ENCODE measurements around the gene NIP7. TPM values are rescaled to one million over a fixed set of nuclear protein-coding genes. Genes with fewer than 3 reads are reported as not detected.

NIP7 gene
- total RNA-seq, 2 donors from 2014 or later, result 11.0 to 33.4 TPM

DNA sequence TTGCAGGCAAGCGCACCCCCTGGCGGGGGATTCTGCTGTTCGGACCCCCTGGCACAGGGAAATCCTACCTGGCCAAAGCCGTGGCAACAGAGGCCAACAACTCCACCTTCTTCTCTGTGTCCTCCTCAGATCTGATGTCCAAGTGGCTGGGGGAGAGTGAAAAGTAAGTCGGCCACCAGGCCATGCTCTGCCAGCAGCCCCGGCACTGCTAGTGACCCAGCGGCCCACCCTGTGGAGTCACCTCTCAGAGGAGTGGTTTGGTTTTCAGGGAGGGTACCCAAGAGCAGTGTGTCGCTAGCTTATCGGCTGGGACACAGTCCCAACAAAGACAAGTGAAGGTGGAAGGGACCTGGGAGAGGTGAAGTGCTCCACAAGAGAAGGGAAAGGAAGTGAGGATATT lies 20.2 kb upstream of the NIP7 start:
- H3K27me3 ChIP-seq (replicated peaks; ENCODE audit: insufficient read depth), result no peaks in the 10 kb centered on the region
- no peak overlapping the region for H3K27ac ChIP-seq
- TF ChIP-seq, protein P1, sequence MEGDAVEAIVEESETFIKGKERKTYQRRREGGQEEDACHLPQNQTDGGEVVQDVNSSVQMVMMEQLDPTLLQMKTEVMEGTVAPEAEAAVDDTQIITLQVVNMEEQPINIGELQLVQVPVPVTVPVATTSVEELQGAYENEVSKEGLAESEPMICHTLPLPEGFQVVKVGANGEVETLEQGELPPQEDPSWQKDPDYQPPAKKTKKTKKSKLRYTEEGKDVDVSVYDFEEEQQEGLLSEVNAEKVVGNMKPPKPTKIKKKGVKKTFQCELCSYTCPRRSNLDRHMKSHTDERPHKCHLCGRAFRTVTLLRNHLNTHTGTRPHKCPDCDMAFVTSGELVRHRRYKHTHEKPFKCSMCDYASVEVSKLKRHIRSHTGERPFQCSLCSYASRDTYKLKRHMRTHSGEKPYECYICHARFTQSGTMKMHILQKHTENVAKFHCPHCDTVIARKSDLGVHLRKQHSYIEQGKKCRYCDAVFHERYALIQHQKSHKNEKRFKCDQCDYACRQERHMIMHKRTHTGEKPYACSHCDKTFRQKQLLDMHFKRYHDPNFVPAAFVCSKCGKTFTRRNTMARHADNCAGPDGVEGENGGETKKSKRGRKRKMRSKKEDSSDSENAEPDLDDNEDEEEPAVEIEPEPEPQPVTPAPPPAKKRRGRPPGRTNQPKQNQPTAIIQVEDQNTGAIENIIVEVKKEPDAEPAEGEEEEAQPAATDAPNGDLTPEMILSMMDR (IDR thresholded peaks at IDR 0.05), result no peak
- peaks cover 78% of the 10 kb centered on the region for H3K36me3 ChIP-seq
- H3K9me3 ChIP-seq, result no peaks in the 10 kb centered on the region
- DNase-seq (ENCODE audit: low spot score) (no peak), ATAC-seq (ENCODE audit: insufficient number of reproducible peaks, low FRiP score, low read depth) (no peak)
- peaks cover 0 to 6% of the 10 kb centered on the region in 2 donors for H3K4me1 ChIP-seq (ENCODE audit: control insufficient read depth in 1 of 2, low read depth in 2 of 2)
- H3K4me3 ChIP-seq, result no peak overlapping the region

DNA sequence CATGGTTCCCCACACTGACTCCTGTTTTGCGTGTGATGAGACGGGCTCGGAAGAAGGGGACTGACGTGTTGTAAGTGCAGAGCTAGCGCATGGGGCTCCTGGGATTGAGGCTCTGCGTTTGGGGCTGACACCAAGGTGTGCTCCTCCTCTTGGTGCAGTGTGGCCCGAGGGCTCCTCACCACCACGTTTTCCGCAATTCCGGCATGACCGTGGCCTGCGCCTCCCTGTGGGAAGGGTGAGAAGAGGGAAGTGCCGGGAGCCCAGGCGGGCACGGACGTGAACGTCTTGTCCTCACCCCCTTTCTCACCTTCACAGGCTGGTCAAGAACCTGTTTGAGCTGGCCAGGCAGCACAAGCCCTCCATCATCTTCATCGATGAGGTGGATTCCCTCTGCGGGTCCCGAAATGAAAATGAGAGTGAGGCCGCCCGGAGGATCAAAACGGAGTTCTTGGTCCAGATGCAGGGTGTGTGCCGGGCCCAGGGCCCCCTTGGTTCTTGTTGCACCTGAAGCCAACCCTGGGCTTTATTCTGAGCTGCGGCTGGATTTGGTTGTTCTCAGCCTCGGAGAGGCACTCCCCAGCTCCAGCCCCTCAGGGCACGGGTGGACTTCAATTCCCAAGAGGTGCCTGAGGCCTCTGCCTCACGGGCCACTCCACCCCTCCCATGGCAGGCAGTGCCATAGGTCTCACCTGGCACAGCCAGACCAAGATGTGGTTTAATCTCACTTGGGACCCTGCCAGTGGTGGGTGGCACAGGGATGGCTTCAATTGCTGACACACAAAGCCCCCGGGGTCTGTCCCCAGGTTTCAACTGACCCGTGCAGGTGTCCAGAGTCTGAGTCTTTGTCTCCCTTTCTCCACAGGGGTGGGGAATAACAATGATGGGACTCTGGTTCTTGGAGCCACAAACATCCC lies 19.5 kb upstream of the NIP7 start:
- H3K36me3 ChIP-seq, result peaks cover 85% of the 10 kb centered on the region
- no peak for ATAC-seq (ENCODE audit: insufficient number of reproducible peaks, low FRiP score, low read depth)

DNA sequence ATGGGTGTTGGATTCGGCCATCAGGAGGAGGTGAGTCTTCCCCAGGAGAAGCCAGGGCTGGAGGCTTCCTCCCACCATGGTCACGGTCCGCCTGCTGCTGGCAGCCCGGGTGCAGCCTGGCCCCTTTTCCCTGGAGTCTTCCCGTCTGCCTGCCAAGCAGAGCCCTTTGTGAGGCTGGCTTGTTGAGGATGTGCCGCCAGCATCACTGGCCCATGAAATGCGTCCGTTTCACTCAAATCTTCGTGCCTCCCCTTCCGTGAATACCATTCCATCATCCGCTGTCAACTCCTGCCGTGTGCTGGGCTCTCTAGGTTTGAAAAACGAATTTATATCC lies 18.9 kb upstream of the NIP7 start:
- TF ChIP-seq, protein P1 (IDR thresholded peaks at IDR 0.05), result no peak
- ATAC-seq (ENCODE audit: insufficient number of reproducible peaks, low FRiP score, low read depth) (no peak), DNase-seq (ENCODE audit: low spot score) (no peak)
- no peaks in the 10 kb centered on the region for H3K9me3 ChIP-seq
- no peak overlapping the region for H3K27ac ChIP-seq
- peaks cover 0 to 6% of the 10 kb centered on the region in 2 donors for H3K4me1 ChIP-seq (ENCODE audit: control insufficient read depth in 1 of 2, low read depth in 2 of 2)
- peaks cover 88% of the 10 kb centered on the region for H3K36me3 ChIP-seq
- no peak overlapping the region for H3K4me3 ChIP-seq
- H3K27me3 ChIP-seq (replicated peaks; ENCODE audit: insufficient read depth), result no peaks in the 10 kb centered on the region

More for the DNA sequence above, 19.5 kb upstream of the NIP7 start:
- no peak overlapping the region for H3K4me3 ChIP-seq
- peaks cover 0 to 6% of the 10 kb centered on the region in 2 donors for H3K4me1 ChIP-seq (ENCODE audit: control insufficient read depth in 1 of 2, low read depth in 2 of 2)
- H3K27ac ChIP-seq, result no peak overlapping the region
- no peaks in the 10 kb centered on the region for H3K9me3 ChIP-seq
- DNase-seq (ENCODE audit: low spot score), result no peak
- H3K27me3 ChIP-seq (replicated peaks; ENCODE audit: insufficient read depth), result no peaks in the 10 kb centered on the region
- TF ChIP-seq, protein P1 (IDR thresholded peaks at IDR 0.05), result no peak

DNA sequence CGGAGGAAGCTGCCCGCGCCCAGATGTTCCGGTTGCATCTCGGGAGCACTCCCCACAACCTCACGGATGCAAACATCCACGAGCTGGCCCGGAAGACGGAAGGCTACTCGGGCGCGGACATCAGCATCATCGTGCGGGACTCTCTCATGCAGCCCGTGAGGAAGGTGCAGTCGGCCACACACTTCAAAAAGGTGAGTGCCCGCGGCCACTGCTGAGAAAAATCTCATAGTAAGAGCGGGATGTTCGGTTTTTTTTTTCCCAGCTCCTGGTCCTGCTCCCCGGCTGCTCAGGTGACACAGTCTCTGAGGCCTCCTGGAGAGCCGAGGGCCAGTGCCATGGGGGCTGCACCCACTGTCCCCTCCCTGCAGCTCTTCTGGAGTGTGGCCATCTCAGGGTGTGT lies 18.5 kb upstream of the NIP7 start:
- TF ChIP-seq, protein P1 (IDR thresholded peaks at IDR 0.05), result no peak
- Histone ChIP-seq H3K27ac (no peak overlapping the region), H3K4me3 (no peak overlapping the region), H3K4me1 (ENCODE audit: control insufficient read depth in 1 of 2, low read depth in 2 of 2) (peaks cover 0 to 8% of the 10 kb centered on the region in 2 donors), H3K27me3 (replicated peaks; ENCODE audit: insufficient read depth) (no peaks in the 10 kb centered on the region), H3K9me3 (no peaks in the 10 kb centered on the region), H3K36me3 (peaks cover 87% of the 10 kb centered on the region)
- DNase-seq (ENCODE audit: low spot score) (no peak), ATAC-seq (ENCODE audit: insufficient number of reproducible peaks, low FRiP score, low read depth) (no peak)

DNA sequence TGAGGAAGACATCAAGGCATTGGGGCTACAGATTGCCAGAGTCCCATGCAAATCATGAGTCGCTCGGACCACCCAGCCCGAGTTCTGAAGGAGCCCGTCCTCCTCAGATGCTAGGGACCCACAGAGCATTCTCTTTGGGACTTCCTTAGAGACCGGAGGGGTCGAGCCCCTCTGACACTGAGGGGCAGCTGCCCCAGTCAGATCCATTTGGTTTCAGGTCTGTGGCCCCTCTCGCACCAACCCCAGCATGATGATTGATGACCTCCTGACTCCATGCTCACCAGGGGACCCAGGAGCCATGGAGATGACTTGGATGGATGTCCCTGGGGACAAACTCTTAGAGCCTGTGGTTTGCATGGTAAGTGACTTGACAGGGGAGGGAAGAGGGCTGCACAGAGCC lies 17.2 kb upstream of the NIP7 start:
- ATAC-seq (ENCODE audit: insufficient number of reproducible peaks, low FRiP score, low read depth), result no peak
- Histone ChIP-seq H3K36me3 (peaks cover 79% of the 10 kb centered on the region), H3K27me3 (replicated peaks; ENCODE audit: insufficient read depth) (no peaks in the 10 kb centered on the region), H3K4me1 (ENCODE audit: control insufficient read depth in 1 of 2, low read depth in 2 of 2) (peaks cover 0 to 21% of the 10 kb centered on the region in 2 donors), H3K27ac (no peak overlapping the region), H3K4me3 (no peak overlapping the region), H3K9me3 (no peaks in the 10 kb centered on the region)
- no peak for DNase-seq (ENCODE audit: low spot score)
- TF ChIP-seq, protein P1 (IDR thresholded peaks at IDR 0.05), result no peak
